HepG2 (cell line): ENCODE data around the gene MASP2. TPM values are rescaled to one million over a fixed set of nuclear protein-coding genes. Genes with fewer than 3 reads are reported as not detected.

ENCODE experiments used
- AGO2 ChIP-seq: fragments of 200-400 bp; formaldehyde crosslinking; optimal IDR thresholded peaks from 2 replicates; pipeline ENCODE3; 2017; ENCODE audit warnings: mild to moderate bottlenecking, low read depth, low read length, moderate library complexity
- BCL6 ChIP-seq: IDR thresholded peaks from 2 replicates; pipeline ENCODE4 v1.6.1; 2016; ENCODE audit warnings: missing genetic modification reagents, missing compliant biosample characterization
- CREB1 ChIP-seq, 2 experiments: fragments of 450-650 bp in 1 of 2; IDR thresholded peaks; 2 replicates each; pipeline ENCODE4 v1.6.1; 2016 to 2017; ENCODE audit warnings: control low read depth in 1 of 2, mild to moderate bottlenecking in 1 of 2, missing compliant biosample characterization in 1 of 2, missing genetic modification characterization in 1 of 2
- KDM2A ChIP-seq: sonication (generic); formaldehyde crosslinking; IDR thresholded peaks from 2 replicates; pipeline ENCODE4 v1.4.0; 2020; ENCODE audit warnings: low read depth, missing genetic modification reagents, borderline replicate concordance
- NCOR1 ChIP-seq: fragments of 200-600 bp; sonication (generic); IDR thresholded peaks from 2 replicates; pipeline ENCODE4 v1.7.0; 2017; ENCODE audit warnings: antibody characterized with exemption, low read length, borderline replicate concordance
- PAF1 ChIP-seq: IDR thresholded peaks from 2 replicates; pipeline ENCODE4 v1.6.1; 2016; ENCODE audit warnings: missing genetic modification reagents, missing compliant biosample characterization
- RBFOX2 ChIP-seq: fragments of 200-400 bp; formaldehyde crosslinking; IDR thresholded peaks from 2 replicates; pipeline ENCODE4 v1.6.1; 2017; ENCODE audit warnings: low read depth, mild to moderate bottlenecking, low read length
- RBM22 ChIP-seq: fragments of 200-400 bp; formaldehyde crosslinking; optimal IDR thresholded peaks from 2 replicates; pipeline ENCODE3; 2017; ENCODE audit warnings: mild to moderate bottlenecking, low read length, moderate library complexity
- RNF2 ChIP-seq: fragments of 450-650 bp; conservative IDR thresholded peaks from 2 replicates; pipeline ENCODE4 v1.6.1; 2016; ENCODE audit warnings: low read depth
- RORA ChIP-seq: sonication (generic); formaldehyde crosslinking; IDR thresholded peaks from 2 replicates; pipeline ENCODE4 v1.5.0; 2020; ENCODE audit warnings: mild to moderate bottlenecking, missing genetic modification reagents, moderate library complexity
- THAP11 ChIP-seq: IDR thresholded peaks from 2 replicates; pipeline ENCODE4 v1.6.1; 2016; ENCODE audit warnings: missing biosample characterization, missing genetic modification reagents
- TMF1 ChIP-seq: sonication (generic); formaldehyde crosslinking; IDR thresholded peaks from 2 replicates; pipeline ENCODE4 v1.8.1; 2022; ENCODE audit warnings: low read depth, missing genetic modification reagents
- ZC3H4 ChIP-seq: sonication (generic); formaldehyde crosslinking; IDR thresholded peaks from 2 replicates; pipeline ENCODE4 v1.4.0; 2020; ENCODE audit warnings: missing genetic modification reagents, borderline replicate concordance
- ZFP91 ChIP-seq: sonication (generic); formaldehyde crosslinking; IDR thresholded peaks from 2 replicates; pipeline ENCODE4 v1.9.0; 2022; ENCODE audit warnings: missing genetic modification reagents, mild to moderate bottlenecking, borderline replicate concordance
- ZFYVE20 ChIP-seq: sonication (generic); formaldehyde crosslinking; IDR thresholded peaks from 2 replicates; pipeline ENCODE4 v1.8.0; 2023; ENCODE audit warnings: low read depth, mild to moderate bottlenecking, moderate library complexity, missing genetic modification reagents, borderline replicate concordance
- ZNF333 ChIP-seq: sonication (generic); formaldehyde crosslinking; IDR thresholded peaks from 2 replicates; pipeline ENCODE4 v1.4.0; 2020; ENCODE audit warnings: mild to moderate bottlenecking, missing genetic modification reagents, borderline replicate concordance
- ZNF710 ChIP-seq: sonication (generic); formaldehyde crosslinking; IDR thresholded peaks from 2 replicates; pipeline ENCODE4 v1.5.0; 2020; ENCODE audit warnings: mild to moderate bottlenecking, missing genetic modification reagents, borderline replicate concordance
- polyA plus RNA-seq, 8 experiments: library from polyadenylated mRNA; depleted of rRNA in 3 of 8; stranded (reverse) in 7 of 8; unstranded in 1 of 8; fragments of >200 nt; fragmentation: Illumina TruSeq in 4 of 8; extraction: Trizol in 4 of 8; gene quantifications; 2 replicates each; pipeline versions ENCODE4 v1.2.1 to v1.2.3, GENCODE V29; 2011 to 2016; ENCODE audit warnings: low read depth in 4 of 8, missing spikeins in 1 of 8, mixed read lengths in 1 of 8; ENCODE audit not compliant: insufficient read depth in 1 of 8
- total RNA-seq, 5 experiments: library from RNA; depleted of rRNA; stranded (reverse); fragments of >200 nt; fragmentation: Illumina TruSeq; extraction: Trizol; gene quantifications; 2 replicates each; pipeline ENCODE4 v1.2.3, GENCODE V29; 2016; ENCODE audit warnings: low read depth in 1 of 5
- TF ChIP-seq, protein P1 (sequence below): sonication (generic); formaldehyde crosslinking; IDR thresholded peaks from 2 replicates; pipeline ENCODE4 v1.4.0; 2020; ENCODE audit warnings: mild to moderate bottlenecking, missing genetic modification reagents
- TF ChIP-seq, protein P2 (sequence below): IDR thresholded peaks from 2 replicates; pipeline ENCODE4 v1.6.1; 2012; ENCODE audit warnings: inconsistent platforms

The MASP2 gene
- total and polyA plus RNA-seq, 2 of the 13 experiments (the other 11 are each of a cell fraction or from before 2014, with no cell fraction given) = 7.1 to 11.8 TPM

GRCh38 chr1:11052839-11053757 lies 6.1 kb upstream of the MASP2 start (continued):
- TF ChIP-seq ZFP91 (peak; percentile 59; the same call in 1 of the 2 replicates), ZFYVE20 (no peak), BCL6 (no peak), CREB1 (IDR thresholded peaks at IDR 0.05) (no peak), CREB1 (CRISPR knock-in tag; IDR thresholded peaks at IDR 0.05) (no peak), PAF1 (CRISPR knock-in tag) (0 out of 2 replicates have a peak, but pooled peaks have one; percentile 12), RBM22 (peak; percentile 78), TMF1 (CRISPR knock-in tag) (peak; percentile 34; the same call in 1 of the 2 replicates), ZNF333 (CRISPR knock-in tag) (no peak), THAP11 (CRISPR knock-in tag) (no peak), KDM2A (CRISPR knock-in tag) (peak; percentile 57; the same call in 1 of the 2 replicates), RORA (CRISPR knock-in tag) (no peak), RNF2 (no peak), ZC3H4 (peak; percentile 73; the same call in 1 of the 2 replicates), AGO2 (peak; percentile 93), RBFOX2 (peak; percentile 47; the same call in 1 of the 2 replicates), ZNF710 (CRISPR knock-in tag) (no peak), NCOR1 (no peak)
- TF ChIP-seq, protein P1, sequence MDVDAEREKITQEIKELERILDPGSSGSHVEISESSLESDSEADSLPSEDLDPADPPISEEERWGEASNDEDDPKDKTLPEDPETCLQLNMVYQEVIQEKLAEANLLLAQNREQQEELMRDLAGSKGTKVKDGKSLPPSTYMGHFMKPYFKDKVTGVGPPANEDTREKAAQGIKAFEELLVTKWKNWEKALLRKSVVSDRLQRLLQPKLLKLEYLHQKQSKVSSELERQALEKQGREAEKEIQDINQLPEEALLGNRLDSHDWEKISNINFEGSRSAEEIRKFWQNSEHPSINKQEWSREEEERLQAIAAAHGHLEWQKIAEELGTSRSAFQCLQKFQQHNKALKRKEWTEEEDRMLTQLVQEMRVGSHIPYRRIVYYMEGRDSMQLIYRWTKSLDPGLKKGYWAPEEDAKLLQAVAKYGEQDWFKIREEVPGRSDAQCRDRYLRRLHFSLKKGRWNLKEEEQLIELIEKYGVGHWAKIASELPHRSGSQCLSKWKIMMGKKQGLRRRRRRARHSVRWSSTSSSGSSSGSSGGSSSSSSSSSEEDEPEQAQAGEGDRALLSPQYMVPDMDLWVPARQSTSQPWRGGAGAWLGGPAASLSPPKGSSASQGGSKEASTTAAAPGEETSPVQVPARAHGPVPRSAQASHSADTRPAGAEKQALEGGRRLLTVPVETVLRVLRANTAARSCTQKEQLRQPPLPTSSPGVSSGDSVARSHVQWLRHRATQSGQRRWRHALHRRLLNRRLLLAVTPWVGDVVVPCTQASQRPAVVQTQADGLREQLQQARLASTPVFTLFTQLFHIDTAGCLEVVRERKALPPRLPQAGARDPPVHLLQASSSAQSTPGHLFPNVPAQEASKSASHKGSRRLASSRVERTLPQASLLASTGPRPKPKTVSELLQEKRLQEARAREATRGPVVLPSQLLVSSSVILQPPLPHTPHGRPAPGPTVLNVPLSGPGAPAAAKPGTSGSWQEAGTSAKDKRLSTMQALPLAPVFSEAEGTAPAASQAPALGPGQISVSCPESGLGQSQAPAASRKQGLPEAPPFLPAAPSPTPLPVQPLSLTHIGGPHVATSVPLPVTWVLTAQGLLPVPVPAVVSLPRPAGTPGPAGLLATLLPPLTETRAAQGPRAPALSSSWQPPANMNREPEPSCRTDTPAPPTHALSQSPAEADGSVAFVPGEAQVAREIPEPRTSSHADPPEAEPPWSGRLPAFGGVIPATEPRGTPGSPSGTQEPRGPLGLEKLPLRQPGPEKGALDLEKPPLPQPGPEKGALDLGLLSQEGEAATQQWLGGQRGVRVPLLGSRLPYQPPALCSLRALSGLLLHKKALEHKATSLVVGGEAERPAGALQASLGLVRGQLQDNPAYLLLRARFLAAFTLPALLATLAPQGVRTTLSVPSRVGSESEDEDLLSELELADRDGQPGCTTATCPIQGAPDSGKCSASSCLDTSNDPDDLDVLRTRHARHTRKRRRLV (CRISPR knock-in tag) = no peak
- TF ChIP-seq, protein P2, sequence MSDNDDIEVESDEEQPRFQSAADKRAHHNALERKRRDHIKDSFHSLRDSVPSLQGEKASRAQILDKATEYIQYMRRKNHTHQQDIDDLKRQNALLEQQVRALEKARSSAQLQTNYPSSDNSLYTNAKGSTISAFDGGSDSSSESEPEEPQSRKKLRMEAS = 0 out of 2 replicates have a peak, but pooled peaks have one; percentile 41
